Neutrophil (primary cell): ENCODE data around the gene CKAP5.

Experiments used
- H3K27ac ChIP-seq: fragments of 200-600 bp; sonication (generic); 2 replicates; pipeline ENCODE4 v1.5.1; 2016; ENCODE audit warnings: mild to moderate bottlenecking, moderate library complexity
- H3K27me3 ChIP-seq: fragments of 200-600 bp; sonication (generic); 2 replicates; pipeline ENCODE4 v1.6.0; 2016; ENCODE audit warnings: mild to moderate bottlenecking
- H3K36me3 ChIP-seq: fragments of 200-600 bp; sonication (generic); 2 replicates; pipeline ENCODE4 v1.5.1; 2017
- H3K4me1 ChIP-seq, 2 experiments: fragments of 200-600 bp in 1 of 2; sonication (generic) in 1 of 2; 1 replicate in 1 of 2; 2 replicates in 1 of 2; pipeline versions ENCODE4 v1.5.1 to v1.6.1; 2013 to 2016; ENCODE audit warnings: low read depth in 1 of 2, low read length in 1 of 2, mild to moderate bottlenecking in 1 of 2, moderate library complexity in 1 of 2; ENCODE audit not compliant: control insufficient read depth in 1 of 2, insufficient read depth in 1 of 2
- H3K4me3 ChIP-seq, 2 experiments: fragments of 200-600 bp in 1 of 2; sonication (generic) in 1 of 2; 1 replicate in 1 of 2; 2 replicates in 1 of 2; pipeline ENCODE4 v1.5.1; 2013 to 2016; ENCODE audit warnings: low read depth in 1 of 2, low read length in 1 of 2, mild to moderate bottlenecking in 1 of 2, moderate library complexity in 1 of 2
- H3K9me3 ChIP-seq: fragments of 200-600 bp; sonication (generic); 2 replicates; pipeline ENCODE4 v1.5.1; 2016
- TF ChIP-seq, protein P1 (sequence below): fragments of 200-600 bp; sonication (generic); IDR thresholded peaks from 2 replicates; pipeline ENCODE4 v1.5.1; 2016; ENCODE audit warnings: antibody characterized with exemption

CKAP5 gene

DNA sequence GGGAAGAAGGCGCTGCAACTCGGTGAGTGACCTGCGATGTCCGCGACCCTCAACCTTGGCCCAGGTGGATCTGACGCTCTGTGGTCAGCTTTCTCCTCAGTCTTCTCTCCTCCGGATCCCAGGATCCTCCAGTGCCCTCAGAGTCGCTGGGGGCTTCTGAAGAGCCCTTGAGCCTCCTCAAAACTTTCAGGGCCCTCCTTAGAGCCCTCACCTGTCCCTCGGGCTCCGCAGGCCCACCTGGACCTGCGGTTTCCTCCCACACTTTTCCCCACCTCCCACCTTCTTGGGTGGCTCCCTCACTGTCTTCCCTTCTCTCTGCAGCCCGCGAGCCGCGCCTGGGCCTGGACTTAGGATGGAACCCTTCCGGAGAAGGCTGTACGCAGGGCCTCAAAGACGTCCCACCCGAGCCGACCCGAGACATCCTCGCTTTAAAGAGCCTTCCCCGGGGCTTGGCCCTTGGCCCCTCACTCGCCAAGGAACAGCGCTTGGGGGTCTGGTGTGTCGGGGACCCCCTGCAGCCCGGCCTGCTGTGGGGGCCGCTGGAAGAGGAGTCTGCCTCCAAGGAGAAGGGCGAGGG, 144.9 kb downstream of the CKAP5 start:
- Histone ChIP-seq H3K4me1 (peaks cover 51 to 53% of the 10 kb centered on the region in 2 experiments), H3K4me3 (peak overlapping the region; percentile 85 to 97), H3K36me3 (peaks cover 55% of the 10 kb centered on the region), H3K9me3 (no peaks in the 10 kb centered on the region), H3K27me3 (no peaks in the 10 kb centered on the region), H3K27ac (peak overlapping the region; percentile 92)
- TF ChIP-seq, protein P1, sequence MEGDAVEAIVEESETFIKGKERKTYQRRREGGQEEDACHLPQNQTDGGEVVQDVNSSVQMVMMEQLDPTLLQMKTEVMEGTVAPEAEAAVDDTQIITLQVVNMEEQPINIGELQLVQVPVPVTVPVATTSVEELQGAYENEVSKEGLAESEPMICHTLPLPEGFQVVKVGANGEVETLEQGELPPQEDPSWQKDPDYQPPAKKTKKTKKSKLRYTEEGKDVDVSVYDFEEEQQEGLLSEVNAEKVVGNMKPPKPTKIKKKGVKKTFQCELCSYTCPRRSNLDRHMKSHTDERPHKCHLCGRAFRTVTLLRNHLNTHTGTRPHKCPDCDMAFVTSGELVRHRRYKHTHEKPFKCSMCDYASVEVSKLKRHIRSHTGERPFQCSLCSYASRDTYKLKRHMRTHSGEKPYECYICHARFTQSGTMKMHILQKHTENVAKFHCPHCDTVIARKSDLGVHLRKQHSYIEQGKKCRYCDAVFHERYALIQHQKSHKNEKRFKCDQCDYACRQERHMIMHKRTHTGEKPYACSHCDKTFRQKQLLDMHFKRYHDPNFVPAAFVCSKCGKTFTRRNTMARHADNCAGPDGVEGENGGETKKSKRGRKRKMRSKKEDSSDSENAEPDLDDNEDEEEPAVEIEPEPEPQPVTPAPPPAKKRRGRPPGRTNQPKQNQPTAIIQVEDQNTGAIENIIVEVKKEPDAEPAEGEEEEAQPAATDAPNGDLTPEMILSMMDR = no peak

DNA sequence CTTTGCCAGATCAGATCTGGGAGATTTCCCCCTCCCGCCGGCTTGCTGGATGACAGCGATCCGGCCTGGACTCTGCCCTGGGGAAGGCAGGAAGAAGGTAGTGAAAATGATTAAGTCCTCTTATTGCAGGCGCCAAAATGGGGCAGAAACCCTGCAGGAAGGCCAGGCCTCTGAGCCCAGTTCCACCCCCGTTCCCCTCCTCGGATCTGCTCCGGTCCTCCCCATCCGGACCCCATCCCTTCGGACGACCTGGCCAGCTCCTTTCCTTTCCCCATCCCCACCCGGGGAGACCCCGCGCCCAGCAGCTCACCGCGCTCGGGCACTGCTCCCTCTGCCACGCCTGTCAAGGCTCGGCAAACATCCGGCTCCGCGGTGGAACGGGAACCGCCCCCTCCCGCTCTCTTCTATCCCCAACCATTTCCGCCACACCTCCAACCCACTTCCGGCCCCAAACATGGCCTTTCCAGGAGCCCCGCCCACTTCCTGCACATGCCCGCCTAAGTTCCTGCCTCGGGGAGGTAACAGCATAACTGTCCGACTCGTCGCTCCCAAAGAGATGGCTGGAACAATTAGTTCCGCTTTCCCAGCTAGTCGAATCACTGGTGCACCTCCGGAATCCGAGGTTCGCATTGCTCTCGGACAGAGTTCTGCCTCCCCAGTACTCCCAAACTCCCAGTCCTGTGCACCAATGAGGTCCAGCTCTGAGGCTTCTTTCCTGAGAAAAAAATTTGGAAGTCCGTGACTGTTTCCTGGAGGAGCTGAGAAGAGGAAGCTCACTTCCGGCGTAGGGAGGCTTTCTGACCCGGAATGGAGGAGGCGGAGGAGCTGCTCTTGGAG, 145.6 kb downstream of the CKAP5 start, which contains the start of the genes ARHGAP1 and ZNF408:
Gene ARHGAP1, minus strand, starts transcription at position 379 of the 837 bp plus-strand sequence. CDS start 4,512 bp downstream, outside the sequence.
Gene ZNF408, plus strand, starts transcription at position 791 of the 837 bp plus-strand sequence. Its CDS starts 17 bp downstream, at position 808.
- Histone ChIP-seq H3K27ac (peak within 1 kb of the TSS; percentile 92), H3K4me3 (peak within 1 kb of the TSS; percentile 85 to 97), H3K27me3 (no peaks in the 10 kb centered on the region), H3K4me1 (peaks cover 51 to 53% of the 10 kb centered on the region in 2 experiments), H3K9me3 (no peaks in the 10 kb centered on the region), H3K36me3 (peaks cover 55% of the 10 kb centered on the region)
- TF ChIP-seq, protein P1 = peak; percentile 37

GRCh38 chr11:46698597-46698996, 147.5 kb downstream of the CKAP5 start:
- Histone ChIP-seq H3K27me3 (no peaks in the 10 kb centered on the region), H3K4me3 (peak overlapping the region in 1 of 2 experiments; percentile 29), H3K27ac (peak overlapping the region; percentile 92), H3K9me3 (no peaks in the 10 kb centered on the region), H3K36me3 (peaks cover 56% of the 10 kb centered on the region), H3K4me1 (peaks cover 51 to 53% of the 10 kb centered on the region in 2 experiments)
- TF ChIP-seq, protein P1 = no peak

DNA sequence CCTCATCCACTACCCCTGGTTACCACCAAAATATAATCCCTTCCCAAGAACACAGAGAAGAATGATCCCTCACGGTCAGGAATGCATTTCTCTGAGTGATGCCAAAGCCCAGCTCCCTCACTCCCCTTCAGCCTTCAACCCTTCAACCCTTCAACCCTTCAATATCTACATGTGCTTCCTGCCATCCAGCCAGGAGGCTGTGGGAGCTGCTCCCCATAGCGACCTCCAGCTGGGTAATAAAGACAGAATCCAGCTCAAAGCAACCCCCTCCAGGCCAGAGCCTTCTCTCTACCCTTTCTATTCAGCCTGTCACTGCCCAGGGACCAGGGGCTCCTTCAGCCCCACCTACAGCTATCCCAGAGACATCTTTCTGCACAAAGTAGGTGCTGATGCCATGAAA, 148.4 kb downstream of the CKAP5 start:
- H3K36me3 ChIP-seq = peaks cover 57% of the 10 kb centered on the region
- no peak overlapping the region for H3K4me3 ChIP-seq
- TF ChIP-seq, protein P1 = no peak
- H3K9me3 ChIP-seq = no peaks in the 10 kb centered on the region
- peak overlapping the region; percentile 36 for H3K27ac ChIP-seq
- H3K27me3 ChIP-seq = no peaks in the 10 kb centered on the region
- H3K4me1 ChIP-seq = peaks cover 46 to 49% of the 10 kb centered on the region in 2 experiments

GRCh38 chr11:46697303-46697702, 148.8 kb downstream of the CKAP5 start:
- Histone ChIP-seq H3K27me3 (no peaks in the 10 kb centered on the region), H3K9me3 (no peaks in the 10 kb centered on the region), H3K27ac (peak overlapping the region; percentile 36), H3K4me1 (peaks cover 42 to 45% of the 10 kb centered on the region in 2 experiments), H3K4me3 (no peak overlapping the region), H3K36me3 (peaks cover 57% of the 10 kb centered on the region)
- TF ChIP-seq, protein P1 = no peak
